Activated CD8-positive, alpha-beta T cell treated with anti-CD3 and anti-CD28 coated beads, Interleukin-2, amount 10 ng/mL, durations not matched to agents 7 days and 5 days (primary cell): Measurements from ENCODE around the gene SH3PXD2A. TPM values are rescaled to one million over a fixed set of nuclear protein-coding genes. Genes with fewer than 3 reads are reported as not detected.

Source experiments
- ATAC-seq: fragments of 150-1000 bp; cut with Tn5 transposase; one replicate; pipeline ENCODE4 v1.10.0; 2021; ENCODE audit warnings: moderate library complexity
- CTCF ChIA-PET: fragments of 350-600 bp; sonication (Branson Sonifier 250); formaldehyde crosslinking; loops from one replicate; lab custom pipeline; 2021; ENCODE audit warnings: antibody characterized with exemption; lab: Charles Lee
- POLR2A ChIA-PET: fragments of 350-600 bp; sonication (Branson Sonifier 250); formaldehyde crosslinking; loops from one replicate; lab custom pipeline; 2021; ENCODE audit warnings: antibody characterized with exemption; lab: Charles Lee
- DNase-seq: peaks from one replicate; pipeline ENCODE4 v3.0.0-alpha.2; 2020
- H3K27ac Mint-ChIP-seq: one replicate; pipeline ENCODE4 v1.8.0; 2021; ENCODE audit warnings: mild to moderate bottlenecking, mixed read lengths
- H3K27me3 Mint-ChIP-seq: one replicate; pipeline ENCODE4 v1.8.0; 2021; ENCODE audit warnings: low read depth, mixed read lengths
- H3K36me3 Mint-ChIP-seq: one replicate; pipeline ENCODE4 v1.8.0; 2021; ENCODE audit warnings: low read depth, mixed read lengths
- H3K4me1 Mint-ChIP-seq: one replicate; pipeline ENCODE4 v1.8.0; 2021; ENCODE audit warnings: low read depth, mixed read lengths
- H3K4me3 Mint-ChIP-seq: one replicate; pipeline ENCODE4 v1.8.0; 2021; ENCODE audit warnings: mild to moderate bottlenecking, mixed read lengths
- H3K9me3 Mint-ChIP-seq: one replicate; pipeline ENCODE4 v1.8.0; 2022; ENCODE audit warnings: mixed read lengths; ENCODE audit not compliant: insufficient read depth
- total RNA-seq, 2 experiments: library from RNA; stranded (reverse); gene quantifications; one replicate each; pipeline ENCODE4 v1.2.3, GENCODE V29; 2021

SH3PXD2A gene
- total RNA-seq, 2 experiments from 2014 or later: 8.5 to 9.4 TPM

DNA sequence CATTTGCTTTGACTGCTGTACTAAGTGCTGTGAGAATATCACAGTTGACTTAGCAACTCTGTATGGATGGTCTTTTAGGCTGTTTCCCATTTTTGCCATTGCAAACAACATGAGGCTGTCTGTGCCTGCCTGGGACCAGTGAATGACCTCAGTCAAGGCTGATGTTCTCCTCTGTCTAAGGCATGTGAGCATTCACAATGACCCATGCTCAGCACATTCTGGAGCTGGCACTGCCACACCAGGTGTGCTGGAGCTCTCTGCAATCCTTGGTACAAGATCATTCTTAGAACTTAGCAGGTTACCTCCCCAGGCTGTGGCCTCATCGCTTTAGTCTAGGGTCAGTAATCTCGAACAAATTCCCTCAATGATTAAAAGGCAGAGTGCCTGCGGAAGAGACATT is 61.9 kb downstream of the SH3PXD2A start:
- Mint-ChIP-seq H3K27me3 (peaks cover 12% of the 10 kb centered on the region), H3K27ac (no peak overlapping the region), H3K4me3 (no peak overlapping the region), H3K4me1 (no peaks in the 10 kb centered on the region), H3K36me3 (no peaks in the 10 kb centered on the region), H3K9me3 (no peaks in the 10 kb centered on the region)
- CTCF ChIA-PET: interaction anchor here (1.2 to 2.3 kb wide), 2 partner anchors 21 to 80 kb away, joined by 4 to 8 read pairs; no protein-coding TSS in a partner anchor
- DNase-seq (no peak), ATAC-seq (no peak)
- POLR2A ChIA-PET: no interaction called here

DNA sequence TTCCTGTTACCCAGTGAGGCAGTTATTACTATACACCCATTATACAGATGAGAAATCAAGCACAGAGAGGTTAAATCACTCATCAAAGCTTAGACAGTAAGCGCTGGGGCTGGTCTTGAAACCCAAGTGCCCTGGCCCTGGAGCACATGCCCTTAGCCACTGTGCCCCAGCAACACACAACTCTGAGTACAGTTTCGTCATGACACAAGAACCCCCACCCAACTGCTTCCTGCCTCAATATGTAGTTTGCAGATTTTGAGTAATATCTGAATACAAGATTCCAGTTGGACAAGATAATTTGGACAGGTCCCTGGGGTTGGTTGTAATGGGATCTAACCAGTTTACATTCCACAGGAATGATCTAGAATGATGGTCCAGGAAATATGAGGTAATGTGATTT is 62.8 kb downstream of the SH3PXD2A start:
- Mint-ChIP-seq H3K36me3 (no peaks in the 10 kb centered on the region), H3K27ac (no peak overlapping the region), H3K4me3 (no peak overlapping the region), H3K27me3 (peaks cover 12% of the 10 kb centered on the region), H3K9me3 (no peaks in the 10 kb centered on the region), H3K4me1 (no peaks in the 10 kb centered on the region)
- ChIA-PET POLR2A (no interaction called here), CTCF (interaction anchor here (1.0 to 2.3 kb wide), 2 partner anchors 29 to 79 kb away, joined by 3 to 8 read pairs; no protein-coding TSS in a partner anchor)
- ATAC-seq (no peak), DNase-seq (no peak)

DNA sequence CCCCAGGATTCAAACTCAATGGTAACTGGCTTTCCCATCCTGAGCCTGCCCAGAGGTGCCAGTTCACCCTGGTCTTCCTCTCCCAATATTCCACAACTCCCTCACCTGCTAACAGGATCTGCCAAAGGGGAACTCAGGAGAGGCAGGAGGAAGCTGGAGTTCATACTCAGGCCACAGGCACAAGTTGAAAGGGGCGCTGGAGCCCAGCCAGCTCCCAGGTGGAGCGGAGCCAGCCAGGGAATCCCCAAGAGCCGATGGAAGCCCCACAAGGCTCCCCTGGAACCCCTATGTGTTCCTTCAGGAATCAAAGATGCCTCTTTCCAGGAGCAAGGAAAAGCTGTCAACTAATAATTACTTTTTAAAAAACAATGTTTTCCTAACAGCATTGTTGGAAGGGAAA is 63.5 kb downstream of the SH3PXD2A start:
- DNase-seq (no peak), ATAC-seq (no peak)
- peaks cover 9% of the 10 kb centered on the region for H3K27me3 Mint-ChIP-seq
- no peaks in the 10 kb centered on the region for H3K4me1 Mint-ChIP-seq
- ChIA-PET CTCF (interaction anchor here (0.9 to 2.3 kb wide), 3 partner anchors 29 to 82 kb away, joined by 3 to 8 read pairs (median 3); no protein-coding TSS in a partner anchor), POLR2A (no interaction called here)
- no peak overlapping the region for H3K27ac Mint-ChIP-seq
- no peaks in the 10 kb centered on the region for H3K9me3 Mint-ChIP-seq
- H3K4me3 Mint-ChIP-seq: no peak overlapping the region
- no peaks in the 10 kb centered on the region for H3K36me3 Mint-ChIP-seq

DNA sequence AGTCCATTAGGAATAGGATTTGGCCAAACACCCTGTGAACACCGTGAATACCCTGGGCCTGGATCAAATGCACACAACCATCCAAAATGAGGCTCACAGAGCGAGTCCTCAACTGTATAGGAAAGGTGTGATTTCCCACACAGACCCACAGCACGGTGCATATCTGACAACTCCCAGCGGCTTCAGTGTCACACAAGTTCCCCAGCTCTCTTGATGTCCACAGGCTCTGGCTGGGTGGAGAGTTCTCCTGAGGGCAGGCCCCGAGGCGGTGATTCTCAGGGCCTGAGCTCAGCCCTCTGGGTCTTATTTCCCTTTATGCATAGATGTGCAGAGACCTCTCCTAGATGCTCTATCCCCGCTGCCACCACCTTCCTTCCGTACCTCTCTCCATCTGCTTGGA is 64.1 kb downstream of the SH3PXD2A start:
- no peak overlapping the region for H3K4me3 Mint-ChIP-seq
- H3K4me1 Mint-ChIP-seq: no peaks in the 10 kb centered on the region
- H3K27ac Mint-ChIP-seq: no peak overlapping the region
- ChIA-PET POLR2A (no interaction called here), CTCF (interaction anchor here (0.6 to 2.3 kb wide), 3 partner anchors 10 to 81 kb away, joined by 3 to 8 read pairs (median 3); no protein-coding TSS in a partner anchor)
- DNase-seq (no peak), ATAC-seq (no peak)
- H3K36me3 Mint-ChIP-seq: no peaks in the 10 kb centered on the region
- peaks cover 7% of the 10 kb centered on the region for H3K27me3 Mint-ChIP-seq
- H3K9me3 Mint-ChIP-seq: no peaks in the 10 kb centered on the region

DNA sequence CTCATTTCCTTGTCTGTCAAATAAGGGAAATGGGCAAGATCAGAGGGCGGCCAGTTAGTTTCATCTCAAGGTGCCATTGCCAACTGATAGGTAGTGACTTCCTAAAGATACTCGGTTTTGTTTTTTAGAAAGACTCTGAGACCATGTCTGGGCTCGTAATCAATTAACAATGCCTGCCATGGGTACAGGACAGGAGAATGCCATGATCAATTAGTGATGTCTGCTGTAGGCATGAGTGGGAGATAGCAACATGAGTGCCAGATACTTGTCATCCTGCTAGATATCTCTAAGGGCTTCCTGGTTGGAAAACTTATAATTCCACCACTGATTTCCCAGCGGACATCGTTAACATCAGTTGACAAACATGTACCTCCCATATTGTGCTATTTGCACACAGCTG is 64.8 kb downstream of the SH3PXD2A start:
- ATAC-seq (no peak), DNase-seq (no peak)
- ChIA-PET POLR2A (no interaction called here), CTCF (interaction anchor here (0.9 to 1.1 kb wide), 2 partner anchors 37 to 78 kb away, joined by 3 to 4 read pairs; no protein-coding TSS in a partner anchor)
- Mint-ChIP-seq H3K9me3 (no peaks in the 10 kb centered on the region), H3K4me1 (no peaks in the 10 kb centered on the region), H3K36me3 (no peaks in the 10 kb centered on the region), H3K4me3 (no peak overlapping the region), H3K27ac (no peak overlapping the region), H3K27me3 (peaks cover 9% of the 10 kb centered on the region)

DNA sequence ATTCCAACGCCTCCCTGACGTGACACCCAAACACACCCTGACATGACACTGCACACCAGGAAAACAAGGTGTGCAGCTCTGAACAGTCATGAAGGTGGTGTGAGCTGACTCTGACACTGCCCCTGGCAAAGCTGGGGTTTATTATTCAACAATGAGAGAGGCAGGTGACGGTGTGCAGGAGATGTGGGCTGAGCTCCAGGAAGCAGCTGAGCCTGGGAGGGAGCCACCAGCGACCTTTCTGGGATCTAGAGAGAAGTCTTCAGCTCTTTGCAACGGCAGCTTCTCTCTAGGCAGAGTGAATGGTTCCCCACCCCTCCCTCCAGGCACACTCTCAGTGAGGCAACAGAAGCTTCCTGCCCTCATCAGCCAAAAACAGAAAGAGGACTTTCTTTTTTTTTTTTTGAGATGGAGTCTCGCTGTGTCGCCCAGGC is 65.6 kb downstream of the SH3PXD2A start:
- CTCF ChIA-PET: interaction anchor here (0.7 to 1.1 kb wide), 5 partner anchors 9 to 95 kb away, joined by 3 to 5 read pairs (median 3); no protein-coding TSS in a partner anchor
- Mint-ChIP-seq H3K4me3 (no peak overlapping the region), H3K4me1 (no peaks in the 10 kb centered on the region), H3K9me3 (no peaks in the 10 kb centered on the region), H3K27me3 (peaks cover 11% of the 10 kb centered on the region), H3K36me3 (no peaks in the 10 kb centered on the region), H3K27ac (no peak overlapping the region)
- ATAC-seq: no peak
- DNase-seq: no peak
- POLR2A ChIA-PET: no interaction called here

DNA sequence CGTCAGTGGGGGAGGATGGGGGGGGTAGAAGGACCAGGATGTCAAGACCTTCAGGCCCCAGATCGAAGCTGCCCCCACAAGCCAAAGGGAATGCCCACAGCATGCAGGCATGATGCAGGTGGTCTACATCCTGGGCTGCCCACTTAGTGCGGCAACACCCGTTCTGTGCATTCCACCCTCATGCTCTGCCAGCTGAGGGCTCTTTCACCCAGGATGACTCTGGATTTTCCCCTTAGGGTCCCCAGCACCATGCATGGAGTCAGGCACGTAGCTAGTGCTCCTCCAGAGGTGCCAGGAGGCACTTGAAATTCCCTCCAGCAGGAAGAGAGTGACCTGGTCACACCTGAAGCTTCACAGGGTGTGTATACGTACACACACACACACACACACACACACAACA is 66.2 kb downstream of the SH3PXD2A start:
- Mint-ChIP-seq H3K27ac (no peak overlapping the region), H3K4me3 (no peak overlapping the region), H3K27me3 (peaks cover 13% of the 10 kb centered on the region), H3K9me3 (no peaks in the 10 kb centered on the region), H3K36me3 (no peaks in the 10 kb centered on the region), H3K4me1 (no peaks in the 10 kb centered on the region)
- DNase-seq (no peak), ATAC-seq (no peak)
- ChIA-PET CTCF (interaction anchor here (0.7 to 1.1 kb wide), 4 partner anchors 8 to 96 kb away, joined by 3 to 5 read pairs (median 3); no protein-coding TSS in a partner anchor), POLR2A (no interaction called here)

DNA sequence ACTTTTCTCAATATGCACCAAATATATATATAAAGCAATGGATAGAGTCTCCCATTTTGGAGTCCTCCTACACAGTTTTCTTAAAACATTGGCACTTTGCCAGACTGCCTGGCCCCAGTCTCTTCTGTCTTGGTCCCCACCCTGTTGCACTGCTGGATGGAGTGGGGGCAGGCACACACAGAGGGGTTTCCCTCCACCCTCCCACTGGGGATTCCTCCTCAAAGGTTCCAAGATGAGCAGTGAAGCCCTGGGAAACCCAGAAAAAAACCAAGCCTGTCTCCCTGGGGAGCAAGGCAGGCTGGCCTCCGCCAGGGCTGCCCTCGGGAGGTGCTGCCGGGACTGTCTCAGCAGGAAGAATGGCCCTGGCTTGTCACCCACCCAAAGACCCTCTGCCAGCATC is 68.0 kb downstream of the SH3PXD2A start:
- ATAC-seq (no peak), DNase-seq (no peak)
- CTCF ChIA-PET: no interaction called here
- POLR2A ChIA-PET: no interaction called here
- Mint-ChIP-seq H3K4me3 (no peak overlapping the region), H3K27me3 (peaks cover 17% of the 10 kb centered on the region), H3K36me3 (no peaks in the 10 kb centered on the region), H3K27ac (no peak overlapping the region), H3K9me3 (no peaks in the 10 kb centered on the region), H3K4me1 (no peaks in the 10 kb centered on the region)

DNA sequence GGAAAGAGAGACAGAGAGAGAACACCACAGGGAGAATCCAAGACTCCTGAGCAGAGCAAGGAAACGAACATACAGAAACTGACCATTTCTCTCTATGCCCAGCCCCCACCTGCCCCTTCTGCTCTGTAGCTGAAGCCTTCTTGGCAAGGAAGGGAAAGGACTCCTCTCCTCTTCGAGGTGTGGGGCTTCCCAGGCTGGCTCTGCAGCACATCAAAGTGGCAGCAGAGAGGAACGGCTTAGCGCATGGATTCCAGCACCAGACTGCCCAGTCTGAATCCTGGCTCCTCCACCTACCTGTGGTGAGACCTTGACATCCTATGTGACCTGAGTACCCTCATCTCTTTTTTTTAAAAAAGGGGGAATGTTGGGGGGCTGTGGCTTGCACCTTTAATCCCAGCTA is 69.4 kb downstream of the SH3PXD2A start:
- H3K9me3 Mint-ChIP-seq: no peaks in the 10 kb centered on the region
- POLR2A ChIA-PET: no interaction called here
- DNase-seq (no peak), ATAC-seq (no peak)
- peaks cover 21% of the 10 kb centered on the region for H3K27me3 Mint-ChIP-seq
- H3K36me3 Mint-ChIP-seq: no peaks in the 10 kb centered on the region
- H3K4me3 Mint-ChIP-seq: no peak overlapping the region
- no peak overlapping the region for H3K27ac Mint-ChIP-seq
- CTCF ChIA-PET: interaction anchor here (1.5 kb wide), 1 partner anchor 99 kb away, joined by 3 read pairs; no protein-coding TSS in a partner anchor
- peaks cover 9% of the 10 kb centered on the region for H3K4me1 Mint-ChIP-seq

DNA sequence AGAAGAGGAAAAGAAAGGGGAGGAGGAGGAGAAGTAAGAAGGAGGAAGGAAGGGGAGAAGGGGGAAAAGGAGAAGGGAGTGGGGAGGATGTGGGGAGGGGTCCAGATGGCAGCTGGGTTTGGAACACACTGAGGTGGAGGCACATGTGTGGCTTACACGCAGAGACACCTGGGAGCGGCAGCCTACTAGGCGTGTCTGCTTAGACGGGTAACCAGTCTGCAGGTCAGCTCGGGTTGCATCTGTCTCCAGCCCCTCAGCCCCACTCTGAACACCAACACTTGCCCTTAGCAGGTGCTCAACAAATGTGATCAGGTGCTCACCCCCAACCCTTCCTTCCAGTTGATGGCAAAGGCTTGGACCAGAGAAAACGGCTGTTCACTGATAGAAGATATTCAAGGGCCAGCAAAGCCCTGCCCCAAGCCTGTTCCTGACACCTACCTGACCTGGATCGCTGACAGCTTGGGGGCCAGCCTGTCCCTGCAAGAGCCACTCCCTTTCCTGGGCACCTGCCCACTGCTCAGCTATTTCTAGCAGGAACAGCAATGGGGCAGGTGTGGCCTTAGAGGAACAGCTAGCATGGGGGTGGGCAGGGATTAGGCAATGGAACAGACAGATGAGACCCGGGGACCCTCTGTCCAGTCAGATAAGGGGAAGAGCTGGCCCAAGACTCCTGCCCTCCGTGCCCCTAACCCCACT is 70.5 kb downstream of the SH3PXD2A start:
- Mint-ChIP-seq H3K4me1 (peaks cover 14% of the 10 kb centered on the region), H3K36me3 (no peaks in the 10 kb centered on the region), H3K27ac (no peak overlapping the region), H3K27me3 (peaks cover 26% of the 10 kb centered on the region), H3K4me3 (no peak overlapping the region), H3K9me3 (no peaks in the 10 kb centered on the region)
- ATAC-seq (no peak), DNase-seq (no peak)
- ChIA-PET CTCF (interaction anchor here (0.7 to 1.5 kb wide), 2 partner anchors 30 to 100 kb away, joined by 3 read pairs; no protein-coding TSS in a partner anchor), POLR2A (no interaction called here)

DNA sequence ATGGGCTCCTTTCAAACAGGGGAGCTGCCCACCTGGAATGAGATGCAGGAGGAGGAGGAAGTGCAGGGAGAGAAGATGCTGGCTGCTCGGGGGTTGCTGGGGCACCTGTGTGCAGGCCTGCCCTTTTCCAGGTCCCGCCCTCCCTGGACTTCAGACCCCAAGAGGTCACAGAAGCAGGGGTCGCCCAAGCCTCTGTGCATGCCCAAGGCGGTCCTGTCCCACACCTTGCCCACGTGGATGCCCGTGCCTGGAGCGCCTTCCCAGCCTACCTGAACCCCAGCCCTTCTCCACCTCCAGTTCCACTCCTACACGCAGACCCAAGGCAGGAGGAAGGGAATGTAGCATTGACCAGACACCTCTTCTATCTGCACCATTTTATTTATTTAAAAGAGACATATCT is 71.3 kb downstream of the SH3PXD2A start:
- Mint-ChIP-seq H3K9me3 (no peaks in the 10 kb centered on the region), H3K36me3 (no peaks in the 10 kb centered on the region), H3K4me1 (peaks cover 14% of the 10 kb centered on the region), H3K4me3 (no peak overlapping the region), H3K27ac (no peak overlapping the region), H3K27me3 (peaks cover 26% of the 10 kb centered on the region)
- ATAC-seq (no peak), DNase-seq (no peak)
- CTCF ChIA-PET: interaction anchor here (1.2 kb wide), 1 partner anchor 19 kb away, joined by 3 read pairs; no protein-coding TSS in a partner anchor
- POLR2A ChIA-PET: no interaction called here

DNA sequence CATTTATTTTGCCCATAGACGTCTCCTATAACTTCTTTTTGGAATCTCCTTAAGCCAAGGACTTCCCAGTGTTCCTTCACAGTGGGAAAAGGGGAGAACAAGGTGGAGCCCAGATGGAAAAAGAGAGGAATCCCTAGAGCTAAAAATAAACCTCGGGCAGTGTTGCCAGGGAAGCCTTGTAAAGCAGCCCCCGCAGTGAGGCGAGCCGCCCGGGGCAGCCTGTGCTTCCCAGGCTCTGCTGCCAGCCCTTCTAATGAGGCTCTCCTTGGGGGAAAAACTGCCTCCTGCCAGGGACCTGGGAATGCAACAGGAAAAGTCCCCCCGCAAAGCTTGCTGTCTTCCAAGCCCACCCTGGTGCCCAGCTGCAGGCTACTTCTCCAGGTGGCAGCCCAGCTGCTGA is 71.7 kb downstream of the SH3PXD2A start:
- no peak overlapping the region for H3K4me3 Mint-ChIP-seq
- POLR2A ChIA-PET: no interaction called here
- DNase-seq: no peak
- ATAC-seq: no peak
- CTCF ChIA-PET: interaction anchor here (1.2 kb wide), 1 partner anchor 19 kb away, joined by 3 read pairs; no protein-coding TSS in a partner anchor
- peaks cover 26% of the 10 kb centered on the region for H3K27me3 Mint-ChIP-seq
- peaks cover 14% of the 10 kb centered on the region for H3K4me1 Mint-ChIP-seq
- no peaks in the 10 kb centered on the region for H3K9me3 Mint-ChIP-seq
- no peaks in the 10 kb centered on the region for H3K36me3 Mint-ChIP-seq
- H3K27ac Mint-ChIP-seq: no peak overlapping the region
